A673 (cell line): ENCODE data around the gene CKAP2L. TPM values are rescaled to one million over a fixed set of nuclear protein-coding genes. Genes with fewer than 3 reads are reported as not detected.

Source experiments
- BruUV-seq: library from RNA; stranded (reverse); fragments of 400-500 nt; replicated peaks from 2 replicates; lab custom pipeline; 2021; lab: Mats Ljungman, UMichigan
- CTCF ChIA-PET: fragments of 300-600 bp; sonication (Branson Sonifier 250); formaldehyde crosslinking; loops from one replicate; lab custom pipeline; 2022; ENCODE audit warnings: antibody characterized with exemption; lab: Charles Lee
- POLR2A ChIA-PET: fragments of 300-600 bp; sonication (Branson Sonifier 250); formaldehyde crosslinking; loops from one replicate; lab custom pipeline; 2022; ENCODE audit warnings: antibody characterized with exemption; ENCODE audit not compliant: low non-redundant PET; lab: Charles Lee
- DNase-seq: peaks from one replicate; pipeline ENCODE4 v3.0.0-alpha.2; 2015; ENCODE audit warnings: low spot score
- H3K27ac ChIP-seq: fragments of 200-600 bp; sonication (generic); 2 replicates; pipeline ENCODE4 v1.5.1; 2016; ENCODE audit warnings: mixed run types, low read depth, mild to moderate bottlenecking, mixed read lengths, antibody characterized with exemption, low read length; ENCODE audit not compliant: poor library complexity, severe bottlenecking
- H3K27me3 ChIP-seq: fragments of 200-600 bp; sonication (generic); replicated peaks from 2 replicates; pipeline ENCODE4 v1.6.1; 2017; ENCODE audit warnings: mixed run types, low read depth, mild to moderate bottlenecking, mixed read lengths, antibody characterized with exemption, low read length; ENCODE audit not compliant: insufficient read depth, poor library complexity
- H3K36me3 ChIP-seq: fragments of 200-600 bp; sonication (generic); 2 replicates; pipeline ENCODE4 v1.6.1; 2016; ENCODE audit warnings: mixed run types, mild to moderate bottlenecking, mixed read lengths, antibody characterized with exemption, low read length; ENCODE audit not compliant: insufficient read depth, poor library complexity, severe bottlenecking
- H3K4me1 ChIP-seq: fragments of 200-600 bp; sonication (generic); 2 replicates; pipeline ENCODE4 v1.6.1; 2017; ENCODE audit warnings: mixed run types, mild to moderate bottlenecking, mixed read lengths, antibody characterized with exemption, low read length; ENCODE audit not compliant: insufficient read depth, poor library complexity, severe bottlenecking
- H3K4me3 ChIP-seq: fragments of 200-600 bp; sonication (generic); 2 replicates; pipeline ENCODE4 v1.5.1; 2016; ENCODE audit warnings: low read depth, mixed run types, mild to moderate bottlenecking, mixed read lengths, low read length; ENCODE audit not compliant: poor library complexity, severe bottlenecking
- H3K9me3 ChIP-seq: fragments of 200-600 bp; sonication (generic); 2 replicates; pipeline ENCODE4 v1.6.1; 2016; ENCODE audit warnings: mixed run types, low read depth, mild to moderate bottlenecking, mixed read lengths, antibody characterized with exemption, low read length; ENCODE audit not compliant: poor library complexity, severe bottlenecking
- CTCF ChIP-seq: fragments of 300-800, 200-600 bp; sonication (generic); conservative IDR thresholded peaks from 2 replicates; pipeline ENCODE4 v1.5.1; 2017; ENCODE audit warnings: low read depth, mild to moderate bottlenecking, antibody characterized with exemption, low read length, moderate library complexity, mixed read lengths
- EZH2 ChIP-seq: fragments of 200-600 bp; sonication (generic); IDR thresholded peaks from 2 replicates; pipeline ENCODE4 v1.6.1; 2017; ENCODE audit warnings: borderline replicate concordance, low read depth, mild to moderate bottlenecking, mixed read lengths, antibody characterized with exemption, low read length; ENCODE audit not compliant: poor library complexity, severe bottlenecking
- intact Hi-C: fragments of 100-400 bp; cut with micrococcal nuclease; formaldehyde crosslinking; loops from one replicate; pipeline ENCODE4 v1.10.0; 2022; ENCODE audit not compliant: unreplicated experiment
- total RNA-seq: library from RNA; stranded (reverse); gene quantifications from 2 replicates; pipeline ENCODE4 v1.2.3, GENCODE V29; 2021

The CKAP2L gene
- total RNA-seq, 1 experiment from 2014 or later, result 49.6 TPM

- ChIA-PET CTCF (no interaction called here), POLR2A (interaction anchor here (0.6 kb wide), 1 partner anchor 90 kb away, joined by 3 read pairs; no protein-coding TSS in a partner anchor)
- no peaks in the 10 kb centered on the region for H3K9me3 ChIP-seq
- H3K4me3 ChIP-seq, result no peak overlapping the region
- H3K27me3 ChIP-seq, result no peaks in the 10 kb centered on the region
- peaks cover 8% of the 10 kb centered on the region for H3K4me1 ChIP-seq
- TF ChIP-seq EZH2 (no peak), CTCF (no peak)
- peaks cover 67% of the 10 kb centered on the region for H3K36me3 ChIP-seq
- H3K27ac ChIP-seq, result no peak overlapping the region
- intact Hi-C loops, result no loop called here
- BruUV-seq, result no TSS peak
- no peak for DNase-seq
Measured at GRCh38 chr2:112760149-112760548, 4.3 kb downstream of the CKAP2L start.

- H3K4me1 ChIP-seq, result peaks cover 6% of the 10 kb centered on the region
- H3K4me3 ChIP-seq, result no peak overlapping the region
- intact Hi-C loops, result no loop called here
- ChIA-PET POLR2A (no interaction called here), CTCF (no interaction called here)
- no TSS peak for BruUV-seq
- TF ChIP-seq CTCF, result no peak
- no peak for TF ChIP-seq EZH2
- peaks cover 81% of the 10 kb centered on the region for H3K36me3 ChIP-seq
- no peak for DNase-seq
- H3K27me3 ChIP-seq, result no peaks in the 10 kb centered on the region
- H3K27ac ChIP-seq, result no peak overlapping the region
- no peaks in the 10 kb centered on the region for H3K9me3 ChIP-seq
Measured at GRCh38 chr2:112758711-112759110, 5.7 kb downstream of the CKAP2L start.

GRCh38 chr2:112757265-112757664 is 7.1 kb downstream of the CKAP2L start:
- peaks cover 93% of the 10 kb centered on the region for H3K36me3 ChIP-seq

More at GRCh38 chr2:112757265-112757664, 7.1 kb downstream of the CKAP2L start:
- no peak for DNase-seq
- ChIA-PET CTCF (interaction anchor here (0.6 kb wide), 1 partner anchor 308 kb away, joined by 3 read pairs; no protein-coding TSS in a partner anchor), POLR2A (no interaction called here)
- no TSS peak for BruUV-seq
- no peak overlapping the region for H3K4me3 ChIP-seq
- no peaks in the 10 kb centered on the region for H3K4me1 ChIP-seq
- TF ChIP-seq CTCF (no peak), EZH2 (no peak)
- H3K9me3 ChIP-seq, result no peaks in the 10 kb centered on the region
- no peak overlapping the region for H3K27ac ChIP-seq
- H3K27me3 ChIP-seq, result no peaks in the 10 kb centered on the region
- intact Hi-C loops, result no loop called here
